HG03520 (cell line): ENCODE measurements around the gene SERPINA3.
"Not testable (repeated sequence)": the region's sequence is repeated elsewhere in the genome, so short reads cannot be mapped to it uniquely, and the experiment has no call there.

Experiments
- ATAC-seq: cut with Tn5 transposase; IDR thresholded peaks from one replicate; pipeline ENCODE4 v1.9.1; 2021; ENCODE audit warnings: mild to moderate bottlenecking, moderate library complexity; ENCODE audit not compliant: unreplicated experiment

Gene SERPINA3

DNA sequence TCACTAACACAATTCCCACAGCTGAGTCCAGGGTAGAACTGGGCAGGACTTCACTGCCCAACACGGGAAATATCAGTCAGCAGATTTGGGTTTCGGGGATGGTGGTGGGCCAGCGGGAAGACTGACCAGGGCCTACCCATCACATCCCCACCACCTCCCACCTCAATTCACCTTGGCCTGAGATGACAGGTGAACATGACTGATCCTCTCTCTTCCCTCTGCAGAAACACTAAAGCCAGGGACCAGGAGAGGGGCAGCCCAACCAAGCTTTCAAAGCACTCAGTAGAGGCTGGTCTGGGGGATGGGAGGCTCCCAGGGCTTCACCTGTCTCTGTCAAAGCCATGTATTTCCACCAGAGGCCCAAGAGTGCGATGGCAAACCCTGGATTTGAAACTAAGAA lies 28.6 kb upstream of the SERPINA3 start:
- ATAC-seq = no peak

GRCh38 chr14:94584591-94585280 lies 27.5 kb upstream of the SERPINA3 start:
- ATAC-seq = no peak

DNA sequence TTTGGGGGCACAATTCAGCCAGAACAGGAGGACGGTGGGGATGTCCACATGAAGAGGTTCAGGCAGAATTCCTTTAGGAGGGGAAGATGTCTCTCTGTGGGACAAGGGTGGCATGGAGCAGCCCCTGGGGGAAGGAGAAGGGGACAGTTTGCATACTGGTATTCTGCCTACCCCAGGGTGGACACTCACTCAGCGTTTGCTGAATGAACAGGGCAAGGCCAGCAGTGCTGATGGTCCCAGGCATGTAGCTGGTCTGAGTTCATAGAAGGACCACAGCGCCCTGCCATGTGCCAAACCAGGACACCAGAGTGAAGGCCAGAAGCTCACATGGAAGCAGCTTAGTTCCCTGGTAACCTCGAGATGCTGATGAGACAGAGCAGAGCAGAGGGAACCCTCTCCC lies 25.6 kb upstream of the SERPINA3 start:
- no peak for ATAC-seq

- no peak for ATAC-seq
These were observed 23.9 kb upstream of the SERPINA3 start for GRCh38 chr14:94588311-94588710.

DNA sequence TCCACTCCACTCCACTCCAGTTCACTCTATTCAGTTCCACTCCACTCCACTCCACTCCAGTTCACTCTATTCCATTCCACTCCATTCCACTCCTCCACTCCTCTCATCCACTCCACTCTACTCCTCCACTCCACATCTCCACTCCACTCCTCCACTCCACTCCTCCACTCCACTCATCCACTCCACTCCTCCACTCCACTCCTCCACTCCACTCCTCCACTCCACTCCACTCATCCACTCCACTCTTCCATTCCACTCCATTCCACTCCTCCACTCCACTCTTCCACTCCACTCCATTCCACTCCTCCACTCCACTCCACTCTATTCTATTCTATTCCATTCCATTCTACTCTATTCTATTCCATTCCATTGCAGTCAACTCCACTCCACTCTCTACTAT lies 21.1 kb upstream of the SERPINA3 start:
- no peak for ATAC-seq

DNA sequence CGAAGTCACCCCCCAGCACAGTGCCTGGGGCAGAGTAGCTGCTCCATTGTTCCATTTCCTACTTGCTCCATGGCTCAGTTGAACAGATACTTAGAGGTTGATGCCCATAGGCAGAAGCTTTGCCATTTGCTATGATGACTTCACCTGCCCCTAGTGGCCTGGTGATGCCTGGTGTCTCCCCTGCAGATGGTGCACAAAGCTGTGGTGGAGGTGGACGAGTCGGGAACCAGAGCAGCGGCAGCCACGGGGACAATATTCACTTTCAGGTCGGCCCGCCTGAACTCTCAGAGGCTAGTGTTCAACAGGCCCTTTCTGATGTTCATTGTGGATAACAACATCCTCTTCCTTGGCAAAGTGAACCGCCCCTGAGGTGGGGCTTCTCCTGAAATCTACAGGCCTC lies 20.3 kb upstream of the SERPINA3 start:
- no peak for ATAC-seq

- no peak for ATAC-seq
These were observed 19.7 kb upstream of the SERPINA3 start for GRCh38 chr14:94592457-94592856.

GRCh38 chr14:94593376-94593748 lies 18.8 kb upstream of the SERPINA3 start:
- no peak for ATAC-seq

- ATAC-seq = no peak
These were observed 18.3 kb upstream of the SERPINA3 start for GRCh38 chr14:94593749-94594431.

GRCh38 chr14:94594441-94594840 lies 17.8 kb upstream of the SERPINA3 start:
- no peak for ATAC-seq

- ATAC-seq = no peak
These were observed 16.3 kb upstream of the SERPINA3 start for GRCh38 chr14:94595912-94596311.

GRCh38 chr14:94596361-94596760 lies 15.8 kb upstream of the SERPINA3 start:
- ATAC-seq = no peak

DNA sequence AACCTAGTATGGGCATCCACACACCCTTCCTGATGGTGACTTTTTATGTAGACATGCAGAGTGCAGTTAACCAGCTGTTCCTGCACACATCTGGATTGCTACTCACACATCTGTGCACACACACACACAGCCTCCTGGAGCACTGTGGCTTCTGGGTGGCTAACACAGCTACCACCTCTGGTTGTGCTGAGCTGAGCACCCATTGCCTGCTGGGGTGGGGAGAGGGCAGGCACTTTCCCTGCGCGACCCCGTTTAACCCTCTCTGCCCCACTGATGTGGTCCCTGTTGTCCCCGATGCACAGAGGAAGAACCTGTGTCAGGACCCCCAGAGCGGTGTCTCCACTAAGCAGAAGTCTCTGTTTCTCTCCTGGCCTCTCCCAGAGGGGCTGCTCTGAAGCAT lies 14.4 kb upstream of the SERPINA3 start:
- no peak for ATAC-seq

- no peak for ATAC-seq
These were observed 13.7 kb upstream of the SERPINA3 start for GRCh38 chr14:94598506-94598815.

GRCh38 chr14:94598816-94599655 lies 13.2 kb upstream of the SERPINA3 start:
- ATAC-seq = no peak

GRCh38 chr14:94599656-94600004 lies 12.6 kb upstream of the SERPINA3 start:
- no peak for ATAC-seq

DNA sequence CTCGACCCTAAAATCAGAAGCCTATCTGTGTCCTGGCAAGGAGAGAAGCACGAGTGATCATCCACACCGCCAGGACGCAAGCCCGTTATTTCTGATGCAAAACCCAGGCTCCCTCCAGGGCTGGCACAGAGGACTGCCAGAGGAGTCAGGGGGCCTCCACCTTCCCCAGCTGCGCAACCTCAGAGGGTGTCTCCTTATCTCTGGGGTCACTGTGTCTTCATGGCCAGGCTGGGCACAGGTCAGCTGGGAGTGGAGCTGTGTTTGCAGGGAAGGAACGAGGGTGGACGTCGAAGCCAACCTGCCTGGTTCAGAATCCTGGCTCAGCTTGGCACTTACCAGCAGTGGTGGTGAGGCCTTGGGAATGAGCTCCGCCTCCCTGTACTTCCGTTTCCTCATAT lies 12.0 kb upstream of the SERPINA3 start:
- ATAC-seq = no peak

DNA sequence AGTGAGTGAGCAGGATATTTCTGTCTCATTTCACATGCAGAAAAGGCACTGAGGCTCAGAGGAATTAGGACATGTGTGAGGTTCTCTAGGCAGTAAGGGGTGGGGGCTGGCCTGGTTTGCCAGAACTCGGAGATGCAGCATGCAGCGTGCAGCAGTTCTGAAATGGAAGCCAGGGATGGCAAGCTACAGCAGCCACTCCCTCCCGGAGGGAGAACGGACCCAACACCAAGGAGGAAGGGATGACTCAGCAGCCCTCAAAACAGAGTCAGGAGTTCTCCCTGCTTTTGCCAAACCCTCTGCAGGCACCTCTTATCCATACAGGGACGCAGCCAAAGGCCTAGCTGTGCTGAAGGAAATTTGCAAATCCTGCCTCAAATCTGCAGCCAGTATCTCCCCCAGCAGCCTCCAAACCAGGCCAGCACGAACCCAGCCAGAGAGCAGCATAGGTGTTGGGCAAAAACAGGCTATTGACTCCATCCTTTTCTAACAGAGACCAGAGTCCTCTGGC lies 10.3 kb upstream of the SERPINA3 start:
- ATAC-seq = no peak

- no peak for ATAC-seq
These were observed 9.5 kb upstream of the SERPINA3 start for GRCh38 chr14:94602722-94603121.

- no peak for ATAC-seq
These were observed 6.8 kb upstream of the SERPINA3 start for GRCh38 chr14:94605361-94605760.

- ATAC-seq = not testable (repeated sequence)
These were observed 3.2 kb upstream of the SERPINA3 start for GRCh38 chr14:94608966-94609365.

DNA sequence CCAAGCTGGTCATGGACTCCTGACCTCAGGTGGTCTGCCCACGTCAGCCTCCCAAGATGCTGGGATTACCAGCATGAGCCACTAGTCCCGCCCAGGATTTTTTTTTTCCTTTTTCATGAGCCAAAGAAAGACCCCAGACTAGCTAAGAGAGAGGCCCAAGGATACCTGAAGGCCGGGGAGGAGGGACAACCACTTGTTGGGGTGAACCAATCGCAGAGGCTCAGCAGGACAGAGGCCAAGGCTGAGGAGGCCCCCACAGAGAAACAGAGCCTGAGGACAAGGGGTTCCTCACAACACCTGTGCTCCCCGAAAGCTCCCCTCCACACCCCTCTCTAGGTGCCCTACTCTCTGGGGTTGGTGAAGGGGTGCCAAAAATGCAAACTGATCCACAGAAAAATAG lies 1.0 kb upstream of the SERPINA3 start:
- no peak for ATAC-seq
